ENCODE data around the gene NTN1. TPM values are rescaled to one million over a fixed set of nuclear protein-coding genes. Genes with fewer than 3 reads are reported as not detected.
A peak's percentile ranks its signal among the peaks of the same experiment; 100 is the strongest.

The NTN1 gene
- total RNA-seq, 2 donors from 2014 or later: 17.0 to 40.4 TPM

DNA sequence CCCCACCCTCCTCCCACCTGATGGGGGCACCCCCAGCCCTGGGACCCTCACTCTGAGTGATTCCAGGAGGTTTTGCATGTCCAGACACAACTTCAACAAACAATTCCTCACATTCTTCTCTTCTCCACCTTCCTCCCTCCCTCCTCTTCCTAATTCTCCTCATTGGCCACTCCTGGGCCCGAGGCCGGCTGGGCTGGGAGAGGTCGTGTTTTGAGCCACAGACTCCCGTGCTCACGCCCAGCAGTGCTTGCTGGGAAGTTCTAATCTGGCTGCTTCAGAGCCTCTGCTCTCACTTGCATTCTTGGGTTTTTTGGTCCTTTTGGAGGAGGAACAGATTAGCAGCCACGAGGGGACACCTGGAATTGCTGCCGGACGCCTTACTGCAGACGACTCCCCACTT is 157.0 kb downstream of the NTN1 start:
- Histone ChIP-seq H3K27ac (ENCODE audit: low read depth, low read length) (no peak overlapping the region), H3K27me3 (ENCODE audit: control insufficient read depth, insufficient read depth, low read length, poor library complexity, severe bottlenecking) (no peaks in the 10 kb centered on the region), H3K4me1 (ENCODE audit: control insufficient read depth, insufficient read depth, low read length) (peaks cover 5% of the 10 kb centered on the region), H3K36me3 (ENCODE audit: control insufficient read depth, insufficient read depth, low read length) (peaks cover 17% of the 10 kb centered on the region), H3K9ac (ENCODE audit: extremely low read depth, low read length, poor library complexity, severe bottlenecking) (no peak overlapping the region), H3K4me3 (ENCODE audit: low read length) (no peak overlapping the region), H3K9me3 (ENCODE audit: control insufficient read depth, low read length) (peaks cover 8% of the 10 kb centered on the region)
- 77 to 89% methylated on average over 7 to 9 of the region's 9 CpGs for WGBS, 2 experiments (ENCODE audit: insufficient coverage in 1 of 2, insufficient read length in 1 of 2)
- H3K4me3 Mint-ChIP-seq: no peak overlapping the region
- no peaks in the 10 kb centered on the region for H3K27me3 Mint-ChIP-seq (ENCODE audit: insufficient read depth)
- no peak for DNase-seq
- no peak overlapping the region for H3K27ac Mint-ChIP-seq
- no peak for TF ChIP-seq CTCF (conservative IDR thresholded peaks at IDR 0.05)
- peaks cover 3% of the 10 kb centered on the region for H3K9me3 Mint-ChIP-seq
- peaks cover 18% of the 10 kb centered on the region for H3K36me3 Mint-ChIP-seq (ENCODE audit: low read depth)
- H3K4me1 Mint-ChIP-seq: peaks cover 13% of the 10 kb centered on the region

DNA sequence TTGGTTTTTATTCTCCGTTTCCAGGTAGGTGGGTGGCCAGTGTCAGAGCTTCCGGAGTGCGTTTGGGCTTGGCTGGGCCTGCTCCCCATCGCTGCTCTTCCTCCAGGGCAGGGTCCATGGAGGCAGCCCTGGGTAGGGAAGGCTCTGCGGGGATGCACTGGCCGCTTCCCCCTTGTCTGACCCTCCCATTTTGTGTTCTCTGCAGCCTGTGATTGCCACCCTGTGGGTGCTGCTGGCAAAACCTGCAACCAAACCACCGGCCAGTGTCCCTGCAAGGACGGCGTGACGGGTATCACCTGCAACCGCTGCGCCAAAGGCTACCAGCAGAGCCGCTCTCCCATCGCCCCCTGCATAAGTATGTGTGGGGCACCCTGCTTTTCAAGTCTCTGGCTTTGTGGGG is 158.3 kb downstream of the NTN1 start:
- no peak overlapping the region for H3K27ac Mint-ChIP-seq
- WGBS, 2 experiments (ENCODE audit: insufficient coverage in 1 of 2, insufficient read length in 1 of 2): 84 to 86% methylated on average over 12 to 14 of the region's 14 CpGs
- H3K27me3 ChIP-seq (ENCODE audit: control insufficient read depth, insufficient read depth, low read length, poor library complexity, severe bottlenecking): no peaks in the 10 kb centered on the region
- DNase-seq: peak; percentile 86
- H3K4me1 Mint-ChIP-seq: peaks cover 13% of the 10 kb centered on the region
- H3K36me3 ChIP-seq (ENCODE audit: control insufficient read depth, insufficient read depth, low read length): peaks cover 14% of the 10 kb centered on the region
- H3K4me3 Mint-ChIP-seq: no peak overlapping the region
- H3K9me3 ChIP-seq (ENCODE audit: control insufficient read depth, low read length): no peaks in the 10 kb centered on the region
- no peaks in the 10 kb centered on the region for H3K27me3 Mint-ChIP-seq (ENCODE audit: insufficient read depth)
- H3K36me3 Mint-ChIP-seq (ENCODE audit: low read depth): peaks cover 20% of the 10 kb centered on the region
- no peak overlapping the region for H3K4me3 ChIP-seq (ENCODE audit: low read length)
- H3K9ac ChIP-seq (ENCODE audit: extremely low read depth, low read length, poor library complexity, severe bottlenecking): no peak overlapping the region
- peak; percentile 61 for TF ChIP-seq CTCF (conservative IDR thresholded peaks at IDR 0.05)
- H3K4me1 ChIP-seq (ENCODE audit: control insufficient read depth, insufficient read depth, low read length): peaks cover 5% of the 10 kb centered on the region
- peaks cover 2% of the 10 kb centered on the region for H3K9me3 Mint-ChIP-seq
- no peak overlapping the region for H3K27ac ChIP-seq (ENCODE audit: low read depth, low read length)

DNA sequence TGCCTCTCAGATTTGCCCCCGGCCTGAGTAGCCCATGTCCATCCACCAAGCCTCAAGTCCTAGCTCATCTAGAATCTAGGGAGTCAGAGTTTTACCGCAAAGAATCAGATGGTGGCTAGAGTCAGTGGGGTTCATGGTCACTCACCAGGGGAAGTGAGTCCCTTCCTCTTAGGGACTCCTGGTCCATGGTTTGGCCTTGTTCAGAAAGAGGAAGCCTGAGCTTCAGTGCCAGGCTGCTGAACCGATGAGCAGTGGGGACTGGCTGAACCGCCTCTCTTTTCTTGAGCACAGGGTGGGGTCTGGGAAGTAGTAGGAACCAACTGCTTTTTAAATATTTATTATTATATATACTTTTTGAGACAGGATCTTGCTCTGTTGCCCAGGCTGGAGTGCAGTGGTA is 160.3 kb downstream of the NTN1 start:
- 90 to 100% methylated on average over 1 to 4 of the region's 4 CpGs for WGBS, 2 experiments (ENCODE audit: insufficient coverage in 1 of 2, insufficient read length in 1 of 2)
- no peak overlapping the region for H3K27ac Mint-ChIP-seq
- no peaks in the 10 kb centered on the region for H3K9me3 Mint-ChIP-seq

More for the DNA sequence above, 160.3 kb downstream of the NTN1 start:
- Histone ChIP-seq H3K4me3 (ENCODE audit: low read length) (no peak overlapping the region), H3K4me1 (ENCODE audit: control insufficient read depth, insufficient read depth, low read length) (peaks cover 5% of the 10 kb centered on the region), H3K9ac (ENCODE audit: extremely low read depth, low read length, poor library complexity, severe bottlenecking) (no peak overlapping the region), H3K36me3 (ENCODE audit: control insufficient read depth, insufficient read depth, low read length) (peaks cover 32% of the 10 kb centered on the region), H3K27ac (ENCODE audit: low read depth, low read length) (no peak overlapping the region), H3K27me3 (ENCODE audit: control insufficient read depth, insufficient read depth, low read length, poor library complexity, severe bottlenecking) (no peaks in the 10 kb centered on the region), H3K9me3 (ENCODE audit: control insufficient read depth, low read length) (no peaks in the 10 kb centered on the region)
- TF ChIP-seq CTCF (conservative IDR thresholded peaks at IDR 0.05): no peak
- Mint-ChIP-seq H3K36me3 (ENCODE audit: low read depth) (peaks cover 26% of the 10 kb centered on the region), H3K4me3 (no peak overlapping the region), H3K27me3 (ENCODE audit: insufficient read depth) (no peaks in the 10 kb centered on the region), H3K4me1 (peaks cover 13% of the 10 kb centered on the region)
- no peak for DNase-seq
